Stimulated activated CD8-positive, alpha-beta memory T cell treated with anti-CD3 and anti-CD28 coated beads, Interleukin-12 subunit alpha, Interleukin-12 subunit beta, amount 100 ng/mL, for 4 hours (primary cell): ENCODE data around the gene SLAMF7.
A peak's percentile ranks its signal among the peaks of the same experiment; 100 is the strongest.
"Not testable (repeated sequence)": the region's sequence is repeated elsewhere in the genome, so short reads cannot be mapped to it uniquely, and the experiment has no call there.

Source experiments
- DNase-seq: peaks from one replicate; pipeline ENCODE4 v3.0.0-alpha.2; 2020; ENCODE audit warnings: low read depth

The SLAMF7 gene, protein sequence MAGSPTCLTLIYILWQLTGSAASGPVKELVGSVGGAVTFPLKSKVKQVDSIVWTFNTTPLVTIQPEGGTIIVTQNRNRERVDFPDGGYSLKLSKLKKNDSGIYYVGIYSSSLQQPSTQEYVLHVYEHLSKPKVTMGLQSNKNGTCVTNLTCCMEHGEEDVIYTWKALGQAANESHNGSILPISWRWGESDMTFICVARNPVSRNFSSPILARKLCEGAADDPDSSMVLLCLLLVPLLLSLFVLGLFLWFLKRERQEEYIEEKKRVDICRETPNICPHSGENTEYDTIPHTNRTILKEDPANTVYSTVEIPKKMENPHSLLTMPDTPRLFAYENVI

GRCh38 chr1:160739098-160739511 lies at the start of gene SLAMF7:
Gene SLAMF7 (plus strand): TSS chr1:160739247. CDS start chr1:160739302, 55 bp downstream.
- DNase-seq: peak; percentile 30

DNA sequence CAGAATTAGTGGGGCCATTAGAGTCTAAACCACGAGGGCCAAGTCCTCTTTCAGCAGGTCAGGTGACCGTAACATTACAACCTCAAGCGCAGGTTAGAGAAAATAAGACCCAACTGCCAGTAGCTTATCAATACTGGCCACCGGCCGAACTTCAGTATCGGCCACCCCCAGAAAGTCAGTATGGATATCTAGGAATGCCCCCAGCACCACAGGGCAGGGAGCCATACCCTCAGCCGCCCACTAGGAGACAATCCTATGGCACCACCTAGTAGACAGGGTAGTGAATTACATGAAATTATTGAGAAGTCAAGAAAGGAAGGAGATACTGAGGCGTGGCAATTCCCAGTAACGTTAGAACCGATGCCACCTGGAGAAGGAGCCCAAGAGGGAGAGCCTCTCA lies 46.7 kb upstream of the SLAMF7 start:
- not testable (repeated sequence) for DNase-seq

GRCh38 chr1:160702100-160702499 lies 36.9 kb upstream of the SLAMF7 start:
- DNase-seq: no peak

DNA sequence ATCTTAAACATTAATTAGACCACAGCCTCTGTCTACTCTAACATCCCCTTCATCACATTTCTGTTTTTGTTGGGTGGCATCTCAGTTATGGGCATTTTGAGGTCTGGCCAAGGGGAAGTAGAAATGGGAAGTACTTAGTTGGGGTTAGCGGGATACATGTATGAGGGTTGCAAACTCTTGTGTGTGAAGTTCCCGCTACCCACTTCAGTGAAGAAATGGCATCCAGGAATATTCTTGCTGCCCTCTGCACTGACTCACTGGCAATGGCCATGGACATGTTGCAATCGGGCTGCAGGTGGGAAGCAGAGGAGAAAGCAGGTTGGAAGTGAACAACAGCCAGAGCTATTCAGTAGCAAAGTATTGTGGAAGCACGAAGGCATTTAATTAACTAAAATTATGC lies 34.8 kb upstream of the SLAMF7 start:
- no peak for DNase-seq

- DNase-seq: not testable (repeated sequence)
Measured at GRCh38 chr1:160705212-160705621, 33.8 kb upstream of the SLAMF7 start.

DNA sequence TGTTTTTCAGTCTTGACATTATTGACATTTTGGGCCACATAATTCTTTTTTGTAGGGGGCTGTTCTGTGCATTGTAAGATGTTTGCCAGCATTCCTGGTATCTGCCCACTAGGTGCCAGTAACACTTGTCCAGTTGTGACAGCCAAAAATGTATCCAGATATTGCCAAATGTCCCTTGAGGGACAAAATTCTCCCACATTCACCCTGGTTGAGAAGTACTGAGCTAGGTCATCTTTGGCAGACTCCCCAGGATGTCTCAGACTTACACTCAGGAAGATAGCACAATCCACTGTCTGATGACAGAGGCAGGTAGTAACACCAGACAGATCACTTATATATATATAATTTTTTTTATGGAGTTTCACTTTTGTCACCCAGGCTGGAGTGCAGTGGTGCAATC lies 33.3 kb upstream of the SLAMF7 start:
- DNase-seq: no peak

- DNase-seq: no peak
Measured at GRCh38 chr1:160706526-160707235, 32.4 kb upstream of the SLAMF7 start.

GRCh38 chr1:160707236-160708064 lies 31.6 kb upstream of the SLAMF7 start:
- no peak for DNase-seq

DNA sequence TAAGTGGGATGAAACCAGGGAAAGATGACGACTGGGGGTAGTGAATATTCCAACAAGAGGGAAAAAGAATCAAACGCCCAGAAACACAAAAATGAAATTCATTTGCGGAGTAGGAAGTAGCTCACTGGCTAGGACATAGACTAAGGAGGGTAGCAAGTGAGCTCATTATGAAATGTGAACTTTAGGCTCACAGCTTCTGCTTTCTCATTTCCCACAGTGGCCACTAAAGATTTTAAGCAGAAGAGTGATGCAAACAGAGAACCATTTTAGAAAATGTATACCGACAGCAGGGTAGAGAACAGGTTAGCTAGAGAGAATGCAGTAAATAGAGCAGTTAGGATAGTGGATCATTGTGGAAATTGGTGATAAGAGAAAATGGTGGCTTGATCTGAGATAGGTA lies 30.9 kb upstream of the SLAMF7 start:
- no peak for DNase-seq

- no peak for DNase-seq
Measured at GRCh38 chr1:160708801-160709200, 30.2 kb upstream of the SLAMF7 start.

- no peak for DNase-seq
Measured at GRCh38 chr1:160709715-160710114, 29.3 kb upstream of the SLAMF7 start.

- no peak for DNase-seq
Measured at GRCh38 chr1:160710517-160711252, 28.4 kb upstream of the SLAMF7 start.

DNA sequence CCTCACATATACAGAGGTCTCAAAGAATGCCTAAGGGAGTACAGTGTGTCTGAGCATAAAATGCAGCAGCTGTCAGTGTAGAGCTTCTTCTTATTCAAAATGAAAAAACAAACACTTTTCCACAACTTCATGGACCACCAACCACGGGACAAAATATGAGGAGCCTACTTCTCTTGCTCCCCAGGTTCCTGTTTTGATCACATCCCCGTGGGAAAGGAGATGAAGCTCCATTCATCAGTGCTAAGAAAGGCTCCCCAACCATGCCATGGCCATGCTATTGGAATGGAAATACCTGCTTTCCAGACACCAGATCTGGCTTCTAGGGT lies 27.8 kb upstream of the SLAMF7 start:
- no peak for DNase-seq

DNA sequence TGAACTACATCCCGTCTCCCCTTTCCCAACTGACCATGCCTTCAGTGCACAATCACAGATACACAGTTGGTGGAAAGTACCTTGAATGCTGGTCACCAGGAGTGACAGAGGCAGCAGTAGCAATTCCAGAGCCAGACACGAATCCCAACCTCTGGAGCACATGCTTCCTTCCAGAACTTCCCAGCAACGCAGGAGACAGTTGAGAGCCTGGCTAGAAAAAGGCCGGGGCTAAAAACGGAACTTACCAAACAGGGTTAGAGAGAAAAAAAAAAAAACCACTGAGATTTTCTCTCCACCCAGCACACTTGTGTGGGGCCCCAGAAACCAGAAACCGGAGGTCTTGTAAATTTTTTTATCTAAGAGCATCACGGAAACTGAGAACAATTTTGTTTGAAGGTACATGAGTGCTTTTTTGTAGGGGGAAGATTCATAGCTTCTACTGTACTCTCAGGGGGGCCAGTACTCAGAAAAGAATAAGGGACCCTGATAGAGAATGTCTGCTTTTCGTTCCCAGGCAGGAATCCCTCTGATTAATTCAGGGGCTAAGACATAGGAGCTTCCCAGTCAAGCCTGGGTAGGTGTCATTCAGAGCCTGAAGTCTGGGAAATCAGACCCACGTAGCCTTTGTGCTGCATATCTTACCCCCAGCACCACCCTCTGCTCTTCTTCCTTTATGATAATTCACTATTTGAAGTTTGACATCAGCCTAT lies 27.3 kb upstream of the SLAMF7 start, which contains the start of gene CD48:
TSS of gene CD48 (minus strand) at position 221 of the 710 bp plus-strand sequence. CDS start at position 162, 59 bp downstream.
- no peak for DNase-seq

- DNase-seq: not testable (repeated sequence)
Measured at GRCh38 chr1:160712525-160713080, 26.4 kb upstream of the SLAMF7 start.

DNA sequence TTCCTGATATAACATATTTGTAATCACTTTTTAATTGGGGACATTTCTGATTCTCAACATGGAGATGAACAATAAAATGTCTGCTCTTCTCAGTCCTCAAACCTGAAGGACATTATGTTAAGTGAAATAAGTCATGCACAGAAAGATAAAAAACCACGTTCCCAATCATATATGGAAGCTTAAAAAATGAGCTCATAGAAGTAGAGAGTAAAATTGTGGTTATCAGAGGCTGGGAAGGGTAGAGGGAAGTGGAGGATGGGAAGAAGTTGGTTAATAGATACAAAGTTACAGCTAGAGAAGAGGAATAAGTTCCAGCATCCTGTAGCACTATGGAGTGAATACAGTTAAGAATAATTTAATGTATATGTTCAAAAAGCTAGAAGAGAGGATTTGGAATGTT lies 25.9 kb upstream of the SLAMF7 start:
- DNase-seq: no peak

DNA sequence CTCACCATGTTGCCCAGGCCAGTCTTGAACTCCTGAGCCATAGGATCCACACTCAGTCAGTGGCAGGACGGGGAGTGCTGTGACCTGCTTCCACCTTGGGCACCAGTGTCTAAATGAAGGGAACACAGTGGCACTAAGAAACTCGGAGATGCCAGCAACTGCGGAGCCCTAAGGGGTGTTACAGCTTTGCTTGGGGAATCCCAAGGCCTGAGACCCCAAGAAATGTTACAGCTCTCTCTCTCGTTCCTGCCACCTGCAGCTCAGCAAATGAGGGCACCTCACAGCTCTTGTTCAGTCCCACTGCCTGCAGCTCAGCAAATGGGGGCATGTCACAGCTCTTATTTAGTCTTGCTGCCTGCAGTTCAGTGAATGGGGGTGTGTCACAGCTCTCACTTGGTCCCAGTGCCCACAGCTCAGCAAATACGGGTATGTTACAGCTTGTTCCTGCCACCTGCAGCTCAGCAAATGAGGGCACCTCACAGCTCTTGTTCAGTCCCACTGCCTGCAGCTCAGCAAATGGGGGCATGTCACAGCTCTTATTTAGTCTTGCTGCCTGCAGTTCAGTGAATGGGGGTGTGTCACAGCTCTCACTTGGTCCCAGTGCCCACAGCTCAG lies 24.9 kb upstream of the SLAMF7 start:
- DNase-seq: not testable (repeated sequence)

GRCh38 chr1:160716013-160716412 lies 23.0 kb upstream of the SLAMF7 start:
- no peak for DNase-seq

DNA sequence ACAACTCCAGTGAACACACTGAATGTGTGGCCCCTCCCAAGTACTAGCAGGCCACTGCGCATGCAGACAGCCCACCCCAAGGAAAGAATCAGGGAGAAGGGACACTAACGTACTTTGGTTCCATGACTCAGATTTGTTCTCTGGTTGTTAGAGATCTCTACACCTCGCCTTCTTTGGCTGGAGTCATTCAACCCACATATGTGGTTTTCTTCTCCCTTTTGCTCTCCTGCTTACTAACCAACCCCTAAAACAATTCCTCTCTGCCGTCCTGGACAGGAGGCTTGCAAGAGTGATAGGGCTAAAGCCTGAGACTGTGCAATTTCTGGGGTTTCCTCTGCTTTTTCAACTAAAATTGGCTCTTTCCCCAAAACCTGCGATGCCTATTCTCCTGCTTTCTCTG lies 21.7 kb upstream of the SLAMF7 start:
- DNase-seq: no peak

GRCh38 chr1:160718210-160718609 lies 20.8 kb upstream of the SLAMF7 start:
- DNase-seq: no peak
